ENCODE measurements around the gene YIPF2.

GRCh38 chr19:10965398-10965797 lies 37.0 kb upstream of the YIPF2 start:
- TF ChIP-seq CTCF (IDR thresholded peaks at IDR 0.05): no peak
- no peak for TF ChIP-seq POLR2A (IDR thresholded peaks at IDR 0.05)
